ENCODE measurements around the gene SYNDIG1. TPM values are rescaled to one million over a fixed set of nuclear protein-coding genes. Genes with fewer than 3 reads are reported as not detected.

Gene SYNDIG1
- polyA plus RNA-seq, 1 of the 3 experiments (the other 2 are of a cell fraction), result not detected

DNA sequence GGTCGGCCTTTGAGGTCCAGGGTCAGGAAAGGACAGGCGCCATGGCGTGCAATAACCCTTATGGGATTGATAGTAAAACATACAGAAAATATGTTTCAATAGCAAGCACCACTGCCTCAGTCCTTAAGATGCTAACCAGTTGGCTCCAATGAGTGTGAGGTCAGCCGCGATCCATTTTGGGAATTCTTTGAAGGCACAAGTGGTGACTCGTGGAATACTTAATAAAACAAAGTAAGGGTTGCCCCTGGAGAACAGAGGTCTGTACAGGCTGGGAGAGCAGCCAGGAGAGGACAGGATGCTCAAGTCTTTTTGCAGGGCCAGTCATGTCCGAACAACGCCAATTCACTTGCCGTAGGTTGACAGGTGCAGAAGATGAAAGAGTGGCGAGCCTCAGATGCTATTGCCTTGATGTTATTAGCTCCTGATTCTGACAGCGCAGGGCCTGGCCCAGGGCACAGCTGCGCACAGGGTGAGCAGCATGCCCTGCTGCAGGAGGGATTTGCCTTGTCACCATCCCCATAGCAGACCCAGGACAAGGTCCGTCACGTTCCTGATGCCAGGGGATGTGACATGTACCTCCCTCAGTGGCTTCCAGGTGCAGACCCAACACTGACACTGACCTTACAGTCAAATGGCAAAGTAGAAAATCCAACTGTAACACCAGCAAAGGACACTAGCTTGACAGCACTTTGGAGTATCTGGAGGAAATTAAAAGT lies 21.8 kb downstream of the SYNDIG1 start (continued):
- TF ChIP-seq, protein P1, sequence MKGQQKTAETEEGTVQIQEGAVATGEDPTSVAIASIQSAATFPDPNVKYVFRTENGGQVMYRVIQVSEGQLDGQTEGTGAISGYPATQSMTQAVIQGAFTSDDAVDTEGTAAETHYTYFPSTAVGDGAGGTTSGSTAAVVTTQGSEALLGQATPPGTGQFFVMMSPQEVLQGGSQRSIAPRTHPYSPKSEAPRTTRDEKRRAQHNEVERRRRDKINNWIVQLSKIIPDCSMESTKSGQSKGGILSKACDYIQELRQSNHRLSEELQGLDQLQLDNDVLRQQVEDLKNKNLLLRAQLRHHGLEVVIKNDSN (IDR thresholded peaks at IDR 0.05; ENCODE audit: borderline replicate concordance, low read depth), result no peak
- no peak for TF ChIP-seq FOXJ3 (CRISPR knock-in tag; IDR thresholded peaks at IDR 0.05)

DNA sequence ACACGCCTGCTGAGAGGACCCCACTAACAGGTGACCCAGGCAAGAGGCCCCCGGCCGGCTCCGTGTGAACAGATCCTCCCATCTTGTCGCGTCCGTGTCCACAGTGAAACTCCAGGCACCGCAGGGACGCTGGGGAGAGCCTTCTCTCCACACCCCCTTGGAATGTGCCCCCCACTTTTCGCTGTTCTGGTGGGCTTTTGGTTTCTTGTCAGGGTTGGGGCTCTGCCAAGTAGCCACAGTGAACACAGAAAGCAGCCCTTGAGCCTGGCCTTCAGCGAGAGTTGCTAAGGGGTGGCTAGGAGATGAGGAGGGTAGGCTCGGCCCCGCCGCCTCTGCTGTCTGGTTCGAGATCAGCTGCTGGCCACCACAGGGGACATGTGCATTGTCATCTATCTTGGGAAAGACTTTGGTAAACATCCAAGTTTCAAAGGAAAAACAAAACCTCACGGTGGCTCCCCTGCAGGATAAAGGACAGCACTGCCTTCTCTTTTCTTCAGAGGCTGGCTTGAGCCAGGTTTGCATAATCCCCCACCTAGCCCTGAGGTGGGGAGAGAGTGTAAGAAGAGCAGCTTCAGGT lies 22.7 kb downstream of the SYNDIG1 start:
- WGBS (ENCODE audit: low lambda C conversion rate), result 48% methylated on average over 11 of the region's 16 CpGs
- Histone ChIP-seq H3F3A (replicated peaks; ENCODE audit: insufficient read depth) (no peaks in the 10 kb centered on the region), H3K36me3 (replicated peaks in 1 of 2; ENCODE audit: control insufficient read depth in 1 of 2, insufficient read depth in 2 of 2, low read length in 1 of 2) (no peaks in the 10 kb centered on the region), H3K4me1 (ENCODE audit: control insufficient read depth in 1 of 2, insufficient read depth in 2 of 2, low read depth in 1 of 2, low read length in 1 of 2) (no peaks in the 10 kb centered on the region), H3K79me2 (ENCODE audit: insufficient read depth) (no peaks in the 10 kb centered on the region), H2AFZ (ENCODE audit: low read depth) (no peak overlapping the region), H3K27me3 (ENCODE audit: insufficient read depth) (no peaks in the 10 kb centered on the region), H4K20me1 (ENCODE audit: insufficient read depth) (no peaks in the 10 kb centered on the region), H3K4me3 (ENCODE audit: low read depth in 2 of 2, low read length in 1 of 2) (no peak overlapping the region), H3K9ac (no peak overlapping the region), H3K9me2 (no peaks in the 10 kb centered on the region), H3K9me3 (no peaks in the 10 kb centered on the region), H3K27ac (ENCODE audit: low read depth in 2 of 2, low read length in 1 of 2) (no peak overlapping the region), H3K4me2 (no peak overlapping the region)
- TF ChIP-seq EZH2phosphoT487 (IDR thresholded peaks at IDR 0.05; ENCODE audit: borderline replicate concordance, low read depth) (no peak), GATA2 (CRISPR knock-in tag; IDR thresholded peaks at IDR 0.05) (no peak), RFX5 (IDR thresholded peaks at IDR 0.05; ENCODE audit: low read length) (no peak), NFIC (IDR thresholded peaks at IDR 0.05; ENCODE audit: borderline replicate concordance) (no peak), FOXM1 (IDR thresholded peaks at IDR 0.05; ENCODE audit: low read depth) (no peak), CHD2 (IDR thresholded peaks at IDR 0.05; ENCODE audit: low read length, partially characterized antibody) (no peak), MXI1 (IDR thresholded peaks at IDR 0.05; ENCODE audit: low read depth, low read length) (no peak), RXRA (IDR thresholded peaks at IDR 0.05; ENCODE audit: borderline replicate concordance, low read depth) (no peak), EP300 (IDR thresholded peaks at IDR 0.05; ENCODE audit: borderline replicate concordance in 1 of 2, low read depth in 1 of 2, low read length in 1 of 2) (no peak), MEF2A (IDR thresholded peaks at IDR 0.05; ENCODE audit: borderline replicate concordance, low read depth) (no peak), TEAD4 (IDR thresholded peaks at IDR 0.05; ENCODE audit: borderline replicate concordance, insufficient read depth) (no peak), SMC3 (IDR thresholded peaks at IDR 0.05; ENCODE audit: low read depth, low read length) (no peak), JUND (IDR thresholded peaks at IDR 0.05) (no peak), TCF12 (IDR thresholded peaks at IDR 0.05) (no peak), ELF1 (IDR thresholded peaks at IDR 0.05) (no peak), SIN3A (IDR thresholded peaks at IDR 0.05; ENCODE audit: borderline replicate concordance, low read depth, low read length) (no peak)
- TF ChIP-seq, protein P2, sequence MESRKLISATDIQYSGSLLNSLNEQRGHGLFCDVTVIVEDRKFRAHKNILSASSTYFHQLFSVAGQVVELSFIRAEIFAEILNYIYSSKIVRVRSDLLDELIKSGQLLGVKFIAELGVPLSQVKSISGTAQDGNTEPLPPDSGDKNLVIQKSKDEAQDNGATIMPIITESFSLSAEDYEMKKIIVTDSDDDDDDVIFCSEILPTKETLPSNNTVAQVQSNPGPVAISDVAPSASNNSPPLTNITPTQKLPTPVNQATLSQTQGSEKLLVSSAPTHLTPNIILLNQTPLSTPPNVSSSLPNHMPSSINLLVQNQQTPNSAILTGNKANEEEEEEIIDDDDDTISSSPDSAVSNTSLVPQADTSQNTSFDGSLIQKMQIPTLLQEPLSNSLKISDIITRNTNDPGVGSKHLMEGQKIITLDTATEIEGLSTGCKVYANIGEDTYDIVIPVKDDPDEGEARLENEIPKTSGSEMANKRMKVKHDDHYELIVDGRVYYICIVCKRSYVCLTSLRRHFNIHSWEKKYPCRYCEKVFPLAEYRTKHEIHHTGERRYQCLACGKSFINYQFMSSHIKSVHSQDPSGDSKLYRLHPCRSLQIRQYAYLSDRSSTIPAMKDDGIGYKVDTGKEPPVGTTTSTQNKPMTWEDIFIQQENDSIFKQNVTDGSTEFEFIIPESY (IDR thresholded peaks at IDR 0.05; ENCODE audit: borderline replicate concordance, low read depth), result no peak
- TF ChIP-seq, protein P3, sequence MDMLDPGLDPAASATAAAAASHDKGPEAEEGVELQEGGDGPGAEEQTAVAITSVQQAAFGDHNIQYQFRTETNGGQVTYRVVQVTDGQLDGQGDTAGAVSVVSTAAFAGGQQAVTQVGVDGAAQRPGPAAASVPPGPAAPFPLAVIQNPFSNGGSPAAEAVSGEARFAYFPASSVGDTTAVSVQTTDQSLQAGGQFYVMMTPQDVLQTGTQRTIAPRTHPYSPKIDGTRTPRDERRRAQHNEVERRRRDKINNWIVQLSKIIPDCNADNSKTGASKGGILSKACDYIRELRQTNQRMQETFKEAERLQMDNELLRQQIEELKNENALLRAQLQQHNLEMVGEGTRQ (IDR thresholded peaks at IDR 0.05; ENCODE audit: borderline replicate concordance, low read depth, low read length), result no peak
- TF ChIP-seq, protein P4, sequence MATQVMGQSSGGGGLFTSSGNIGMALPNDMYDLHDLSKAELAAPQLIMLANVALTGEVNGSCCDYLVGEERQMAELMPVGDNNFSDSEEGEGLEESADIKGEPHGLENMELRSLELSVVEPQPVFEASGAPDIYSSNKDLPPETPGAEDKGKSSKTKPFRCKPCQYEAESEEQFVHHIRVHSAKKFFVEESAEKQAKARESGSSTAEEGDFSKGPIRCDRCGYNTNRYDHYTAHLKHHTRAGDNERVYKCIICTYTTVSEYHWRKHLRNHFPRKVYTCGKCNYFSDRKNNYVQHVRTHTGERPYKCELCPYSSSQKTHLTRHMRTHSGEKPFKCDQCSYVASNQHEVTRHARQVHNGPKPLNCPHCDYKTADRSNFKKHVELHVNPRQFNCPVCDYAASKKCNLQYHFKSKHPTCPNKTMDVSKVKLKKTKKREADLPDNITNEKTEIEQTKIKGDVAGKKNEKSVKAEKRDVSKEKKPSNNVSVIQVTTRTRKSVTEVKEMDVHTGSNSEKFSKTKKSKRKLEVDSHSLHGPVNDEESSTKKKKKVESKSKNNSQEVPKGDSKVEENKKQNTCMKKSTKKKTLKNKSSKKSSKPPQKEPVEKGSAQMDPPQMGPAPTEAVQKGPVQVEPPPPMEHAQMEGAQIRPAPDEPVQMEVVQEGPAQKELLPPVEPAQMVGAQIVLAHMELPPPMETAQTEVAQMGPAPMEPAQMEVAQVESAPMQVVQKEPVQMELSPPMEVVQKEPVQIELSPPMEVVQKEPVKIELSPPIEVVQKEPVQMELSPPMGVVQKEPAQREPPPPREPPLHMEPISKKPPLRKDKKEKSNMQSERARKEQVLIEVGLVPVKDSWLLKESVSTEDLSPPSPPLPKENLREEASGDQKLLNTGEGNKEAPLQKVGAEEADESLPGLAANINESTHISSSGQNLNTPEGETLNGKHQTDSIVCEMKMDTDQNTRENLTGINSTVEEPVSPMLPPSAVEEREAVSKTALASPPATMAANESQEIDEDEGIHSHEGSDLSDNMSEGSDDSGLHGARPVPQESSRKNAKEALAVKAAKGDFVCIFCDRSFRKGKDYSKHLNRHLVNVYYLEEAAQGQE (IDR thresholded peaks at IDR 0.05; ENCODE audit: low read depth, low read length), result no peak
- TF ChIP-seq, protein P1 (IDR thresholded peaks at IDR 0.05; ENCODE audit: borderline replicate concordance, low read depth), result no peak
- no peak for DNase-seq
- POLR2A ChIA-PET, result no interaction called here
- CTCF ChIA-PET, result interaction anchor here (2.1 kb wide), 1 partner anchor 15 kb away, joined by 5 read pairs; no protein-coding TSS in a partner anchor

All from SK-N-SH (cell line).